ENCODE results near the gene PFKFB3.
"Not testable (repeated sequence)": the region's sequence is repeated elsewhere in the genome, so short reads cannot be mapped to it uniquely, and the experiment has no call there.

The PFKFB3 gene

GRCh38 chr10:6275022-6275997, 72.6 kb downstream of the PFKFB3 start:
- FAIRE-seq, result no peak

- no peak for FAIRE-seq
Measured at GRCh38 chr10:6276356-6276755, 73.6 kb downstream of the PFKFB3 start.

- FAIRE-seq, result no peak
Measured at GRCh38 chr10:6278519-6279120, 75.9 kb downstream of the PFKFB3 start.

GRCh38 chr10:6279540-6280267, 77.0 kb downstream of the PFKFB3 start:
- FAIRE-seq, result no peak

GRCh38 chr10:6280291-6280690, 77.6 kb downstream of the PFKFB3 start:
- FAIRE-seq, result no peak

- FAIRE-seq, result no peak
Measured at GRCh38 chr10:6282454-6282958, 79.8 kb downstream of the PFKFB3 start.

- FAIRE-seq, result no peak
Measured at GRCh38 chr10:6283655-6284054, 80.9 kb downstream of the PFKFB3 start.

- FAIRE-seq, result not testable (repeated sequence)
Measured at GRCh38 chr10:6290621-6291020, 87.9 kb downstream of the PFKFB3 start.

GRCh38 chr10:6292741-6293151, 90.0 kb downstream of the PFKFB3 start:
- no peak for FAIRE-seq

GRCh38 chr10:6296425-6296824, 93.7 kb downstream of the PFKFB3 start:
- not testable (repeated sequence) for FAIRE-seq

- no peak for FAIRE-seq
Measured at GRCh38 chr10:6296828-6297251, 94.1 kb downstream of the PFKFB3 start.

GRCh38 chr10:6297522-6297921, 94.8 kb downstream of the PFKFB3 start:
- FAIRE-seq, result no peak

GRCh38 chr10:6297951-6298381, 95.2 kb downstream of the PFKFB3 start:
- no peak for FAIRE-seq

- FAIRE-seq, result no peak
Measured at GRCh38 chr10:6298428-6298827, 95.7 kb downstream of the PFKFB3 start.

- FAIRE-seq, result no peak
Measured at GRCh38 chr10:6299234-6299633, 96.5 kb downstream of the PFKFB3 start.

GRCh38 chr10:6299743-6300105, 97.0 kb downstream of the PFKFB3 start:
- no peak for FAIRE-seq

- FAIRE-seq, result no peak
Measured at GRCh38 chr10:6300106-6300783, 97.5 kb downstream of the PFKFB3 start.

GRCh38 chr10:6300784-6301460, 98.2 kb downstream of the PFKFB3 start:
- FAIRE-seq, result no peak

GRCh38 chr10:6301488-6302075, 98.8 kb downstream of the PFKFB3 start:
- FAIRE-seq, result no peak
